H1 (cell line): ENCODE results near the gene PPP1R1C. TPM values are rescaled to one million over a fixed set of nuclear protein-coding genes. Genes with fewer than 3 reads are reported as not detected.

ENCODE experiments used
- CTCF ChIA-PET: fragments of 300-600 bp; sonication (Branson Sonifier 250); formaldehyde crosslinking; loops from one replicate; lab custom pipeline; 2021; ENCODE audit not compliant: partially characterized antibody; lab: Charles Lee
- POLR2A ChIA-PET: fragments of 300-600 bp; sonication (Branson Sonifier 250); formaldehyde crosslinking; loops from one replicate; lab custom pipeline; 2021; ENCODE audit warnings: inconsistent platforms; ENCODE audit not compliant: partially characterized antibody; lab: Charles Lee
- DNase-seq, 2 experiments: peaks; one replicate each; pipeline versions ENCODE4 v3.0.0 to v3.0.0-alpha.2; 2010 to 2022; ENCODE audit warnings: low spot score in 2 of 2, low read depth in 1 of 2, mixed read lengths in 1 of 2
- FAIRE-seq: peaks from 2 replicates; lab custom pipeline; 2011; peaks lifted over from hg19 to GRCh38; lab: Jason Lieb, UNC
- H2AFZ ChIP-seq: 2 replicates; pipeline ENCODE4 v1.8.1; 2012; ENCODE audit warnings: low read length, inconsistent platforms
- H2AK5ac ChIP-seq: 2 replicates; pipeline ENCODE4 v1.6.1; 2013; ENCODE audit warnings: low read depth, low read length
- H2BK120ac ChIP-seq: replicated peaks from 2 replicates; pipeline ENCODE3; 2013; ENCODE audit warnings: low read depth, low read length, inconsistent platforms
- H2BK12ac ChIP-seq: 2 replicates; pipeline ENCODE4 v1.6.1; 2013; ENCODE audit warnings: low read depth, low read length
- H2BK15ac ChIP-seq: 2 replicates; pipeline ENCODE4 v1.6.1; 2013; ENCODE audit warnings: low read length
- H2BK20ac ChIP-seq: 2 replicates; pipeline ENCODE4 v1.6.1; 2013; ENCODE audit warnings: low read length
- H2BK5ac ChIP-seq: 2 replicates; pipeline ENCODE4 v1.6.1; 2013; ENCODE audit warnings: low read depth, low read length
- H3K14ac ChIP-seq: 2 replicates; pipeline ENCODE4 v1.6.1; 2013; ENCODE audit warnings: inconsistent platforms; ENCODE audit not compliant: insufficient read length
- H3K18ac ChIP-seq: 2 replicates; pipeline ENCODE4 v1.6.1; 2013; ENCODE audit warnings: low read length; ENCODE audit errors: extremely low read depth
- H3K23ac ChIP-seq: 2 replicates; pipeline ENCODE4 v1.6.1; 2013; ENCODE audit warnings: inconsistent platforms; ENCODE audit not compliant: insufficient read length
- H3K23me2 ChIP-seq: 2 replicates; pipeline ENCODE4 v1.6.1; 2013; ENCODE audit warnings: low read depth, low read length
- H3K27ac ChIP-seq: 2 replicates; pipeline ENCODE4 v1.6.1; 2011; ENCODE audit warnings: low read depth, low read length, inconsistent platforms
- H3K27me3 ChIP-seq, 4 experiments: replicated peaks in 1 of 4; 1 replicate in 1 of 4; 2 replicates in 3 of 4; pipeline versions ENCODE4 v1.6.1 to v1.8.1; 2011 to 2013; ENCODE audit warnings: low read length in 3 of 4, mild to moderate bottlenecking in 3 of 4, inconsistent platforms in 2 of 4, mixed read lengths in 2 of 4, moderate library complexity in 1 of 4; ENCODE audit not compliant: control insufficient read depth in 3 of 4, insufficient read depth in 3 of 4; ENCODE audit errors: extremely low read depth in 1 of 4
- H3K36me3 ChIP-seq, 4 experiments: 2 replicates each; pipeline versions ENCODE4 v1.6.1 to v1.8.1; 2011 to 2013; ENCODE audit warnings: mild to moderate bottlenecking in 4 of 4, low read length in 3 of 4, moderate library complexity in 2 of 4, control low read depth in 1 of 4, inconsistent platforms in 1 of 4; ENCODE audit not compliant: insufficient read depth in 4 of 4, control insufficient read depth in 2 of 4
- H3K4ac ChIP-seq: replicated peaks from 2 replicates; pipeline ENCODE3; 2013; ENCODE audit warnings: low read length, low read depth, mixed read lengths, inconsistent platforms; ENCODE audit not compliant: insufficient read length
- H3K4me1 ChIP-seq, 4 experiments: replicated peaks in 1 of 4; 1 replicate in 1 of 4; 2 replicates in 3 of 4; pipeline versions ENCODE4 v1.6.1 to v1.8.1; 2011 to 2013; ENCODE audit warnings: low read length in 3 of 4, inconsistent platforms in 2 of 4, mixed read lengths in 1 of 4; ENCODE audit not compliant: insufficient read depth in 4 of 4, control insufficient read depth in 3 of 4
- H3K4me2 ChIP-seq, 2 experiments: 2 replicates each; pipeline versions ENCODE4 v1.6.1 to v1.8.1; 2011 to 2013; ENCODE audit warnings: low read depth in 2 of 2, low read length in 2 of 2, control low read depth in 1 of 2, inconsistent platforms in 1 of 2, mild to moderate bottlenecking in 1 of 2; ENCODE audit not compliant: insufficient read depth in 1 of 2
- H3K4me3 ChIP-seq, 4 experiments: fragments of 200-600, 300-600 bp in 1 of 4; sonication (generic), shearing (Covaris generic), sonication (Bioruptor Twin) in 1 of 4; 2 replicates each; pipeline versions ENCODE4 v1.5.1 to v1.8.1; 2011 to 2016; ENCODE audit warnings: low read length in 4 of 4, low read depth in 3 of 4, control low read depth in 2 of 4, inconsistent platforms in 2 of 4, mild to moderate bottlenecking in 2 of 4, mixed read lengths in 1 of 4, moderate library complexity in 1 of 4; ENCODE audit not compliant: insufficient read depth in 2 of 4; ENCODE audit errors: extremely low read depth in 1 of 4
- H3K56ac ChIP-seq: replicated peaks from 2 replicates; pipeline ENCODE3; 2013; ENCODE audit warnings: low read depth, mild to moderate bottlenecking, mixed read lengths, low read length, inconsistent platforms; ENCODE audit not compliant: insufficient read length
- H3K79me1 ChIP-seq: 2 replicates; pipeline ENCODE4 v1.6.1; 2013; ENCODE audit warnings: low read depth, low read length, control low read depth
- H3K79me2 ChIP-seq, 2 experiments: 2 replicates each; pipeline versions ENCODE4 v1.6.1 to v1.8.1; 2012 to 2013; ENCODE audit warnings: low read length in 2 of 2, mild to moderate bottlenecking in 2 of 2, inconsistent platforms in 1 of 2; ENCODE audit not compliant: insufficient read depth in 2 of 2, control insufficient read depth in 1 of 2
- H3K9ac ChIP-seq, 4 experiments: replicated peaks in 1 of 4; 1 replicate in 1 of 4; 2 replicates in 3 of 4; pipeline versions ENCODE4 v1.6.1 to v1.8.1; 2011 to 2013; ENCODE audit warnings: low read depth in 3 of 4, low read length in 3 of 4, control low read depth in 2 of 4, mild to moderate bottlenecking in 2 of 4, moderate library complexity in 2 of 4, inconsistent platforms in 1 of 4; ENCODE audit errors: extremely low read depth in 1 of 4
- H3K9me3 ChIP-seq, 2 experiments: 2 replicates each; pipeline versions ENCODE4 v1.6.1 to v1.8.1; 2012 to 2013; ENCODE audit warnings: mild to moderate bottlenecking in 2 of 2, moderate library complexity in 2 of 2, control low read depth in 1 of 2, inconsistent platforms in 1 of 2, low read depth in 1 of 2, low read length in 1 of 2, mixed read lengths in 1 of 2; ENCODE audit not compliant: insufficient read depth in 2 of 2
- H4K20me1 ChIP-seq, 2 experiments: replicated peaks in 1 of 2; 2 replicates each; pipeline versions ENCODE3 to v1.8.1; 2011 to 2013; ENCODE audit warnings: inconsistent platforms in 2 of 2, low read length in 2 of 2, mild to moderate bottlenecking in 1 of 2; ENCODE audit not compliant: insufficient read depth in 2 of 2, control insufficient read depth in 1 of 2
- H4K5ac ChIP-seq: 2 replicates; pipeline ENCODE4 v1.6.1; 2013; ENCODE audit warnings: low read length, low read depth, mixed read lengths, inconsistent platforms; ENCODE audit not compliant: insufficient read length
- H4K8ac ChIP-seq: 2 replicates; pipeline ENCODE4 v1.8.0; 2013; ENCODE audit warnings: mild to moderate bottlenecking, moderate library complexity, low read length, inconsistent platforms; ENCODE audit not compliant: insufficient read depth; ENCODE audit errors: extremely low read depth
- H4K91ac ChIP-seq: replicated peaks from 2 replicates; pipeline ENCODE3; 2013; ENCODE audit warnings: low read length, mixed read lengths, inconsistent platforms; ENCODE audit not compliant: insufficient read length
- BCL11A ChIP-seq, 2 experiments: IDR thresholded peaks; one replicate each; pipeline ENCODE4 v1.6.1; 2011; ENCODE audit warnings: low read depth in 2 of 2, low read length in 2 of 2, mild to moderate bottlenecking in 2 of 2
- CBX8 ChIP-seq: fragments of 300-800, 300-1000 bp; sonication (generic); IDR thresholded peaks from 2 replicates; pipeline ENCODE4 v1.7.1; 2016; ENCODE audit warnings: low read depth, low read length, borderline replicate concordance
- CHD2 ChIP-seq: IDR thresholded peaks from 2 replicates; pipeline ENCODE4 v1.6.1; 2012; ENCODE audit warnings: low read length, improper control_type of control experiment
- EGR1 ChIP-seq: IDR thresholded peaks from 2 replicates; pipeline ENCODE4 v1.6.1; 2011; ENCODE audit warnings: low read depth, low read length, borderline replicate concordance
- EP300 ChIP-seq, 2 experiments: IDR thresholded peaks; 1 replicate in 1 of 2; 2 replicates in 1 of 2; pipeline ENCODE4 v1.6.1; 2011 to 2012; ENCODE audit warnings: low read depth in 2 of 2, low read length in 2 of 2, mild to moderate bottlenecking in 2 of 2, borderline replicate concordance in 1 of 2, inconsistent platforms in 1 of 2, moderate library complexity in 1 of 2
- JUND ChIP-seq: IDR thresholded peaks from 2 replicates; pipeline ENCODE4 v1.6.1; 2011; ENCODE audit warnings: mild to moderate bottlenecking, improper control_type of control experiment, low read length
- KDM1A ChIP-seq: fragments of 200-600, 300-600 bp; sonication (generic); IDR thresholded peaks from 2 replicates; pipeline ENCODE4 v1.7.1; 2016; ENCODE audit warnings: mild to moderate bottlenecking, low read length, borderline replicate concordance
- POLR2A ChIP-seq, 2 experiments: IDR thresholded peaks; 1 replicate in 1 of 2; 2 replicates in 1 of 2; pipeline ENCODE4 v1.6.1; 2011; ENCODE audit warnings: low read depth in 2 of 2, low read length in 2 of 2, mild to moderate bottlenecking in 2 of 2; ENCODE audit errors: control extremely low read depth in 1 of 2
- POLR2AphosphoS5 ChIP-seq: IDR thresholded peaks from 2 replicates; pipeline ENCODE4 v1.6.1; 2011; ENCODE audit warnings: low read depth, low read length
- SP2 ChIP-seq: IDR thresholded peaks from 2 replicates; pipeline ENCODE4 v1.6.1; 2012; ENCODE audit warnings: mild to moderate bottlenecking, low read length, inconsistent platforms
- SP4 ChIP-seq: IDR thresholded peaks from 2 replicates; pipeline ENCODE4 v1.6.1; 2012; ENCODE audit warnings: low read length, inconsistent platforms
- SUZ12 ChIP-seq: fragments of 200-600 bp; sonication (generic); IDR thresholded peaks from 2 replicates; pipeline ENCODE4 v1.6.1; 2012; ENCODE audit warnings: mild to moderate bottlenecking, inconsistent platforms, low read length, moderate library complexity, mixed read lengths
- WGBS, 2 experiments: shearing (Covaris generic) in 1 of 2; methylation state at CpG; one replicate each; pipeline versions ENCODE4 v1.1.6 to v1.1.7; 2013 to 2015; ENCODE audit warnings: low lambda C conversion rate in 2 of 2, mixed read lengths in 2 of 2, inconsistent platforms in 1 of 2, low coverage in 1 of 2, missing lambda C conversion rate in 1 of 2; ENCODE audit not compliant: insufficient replicate concordance in 2 of 2, insufficient coverage in 1 of 2, insufficient read length in 1 of 2; ENCODE audit errors: extremely low coverage in 1 of 2, missing lambda C conversion rate in 1 of 2; 5-methylcytosine and 5-hydroxymethylcytosine counted together
- polyA plus RNA-seq, 7 experiments: library from polyadenylated mRNA; depleted of rRNA in 3 of 7; stranded (reverse) in 5 of 7; unstranded in 2 of 7; fragments of >200 nt in 5 of 7; fragments of 200-250 nt in 2 of 7; gene quantifications; 1 replicate in 5 of 7; 2 replicates in 1 of 7; 4 replicates in 1 of 7; pipeline versions ENCODE4 v1.2.1 to v1.2.3, GENCODE V29; 2011 to 2013; ENCODE audit warnings: missing spikeins in 2 of 7, mixed read lengths in 2 of 7
- total RNA-seq: library from RNA; stranded (reverse); fragmentation: NEBNext Ultra II Directional; extraction: Animal tissue kit (Norgen Biotek cat#: 25700); gene quantifications from 2 replicates; pipeline ENCODE4 v1.2.1, GENCODE V29; 2021
- TF ChIP-seq, protein P1 (sequence below): IDR thresholded peaks from 2 replicates; pipeline ENCODE4 v1.6.1; 2012; ENCODE audit warnings: inconsistent platforms
- TF ChIP-seq, protein P2 (sequence below): IDR thresholded peaks from 2 replicates; pipeline ENCODE4 v1.6.1; 2011; ENCODE audit warnings: low read length, improper control_type of control experiment

Gene PPP1R1C
- total and polyA plus RNA-seq, 2 of the 8 experiments (the other 6 are each of a cell fraction or from before 2014, with no cell fraction given) = 1.3 to 5.3 TPM

DNA sequence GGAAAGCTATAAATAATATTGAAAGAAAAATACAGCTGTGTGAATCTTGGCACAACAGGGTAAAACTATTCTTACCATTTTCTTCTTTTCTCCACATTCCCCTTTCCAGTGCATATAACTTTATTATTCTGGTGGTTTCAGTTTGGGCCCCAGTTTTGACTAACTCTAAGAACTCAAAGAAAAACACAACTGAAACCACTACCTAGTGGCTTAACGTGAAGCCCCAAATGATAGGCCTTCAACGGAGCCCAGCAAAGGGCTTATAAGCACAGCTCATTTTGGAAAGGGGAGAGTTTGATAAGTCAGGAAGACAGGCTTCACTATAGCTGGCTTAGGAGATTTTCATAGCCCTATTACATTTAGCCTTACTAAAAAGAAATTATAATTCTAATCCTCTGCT is 62.4 kb downstream of the PPP1R1C start:
- FAIRE-seq (no peak), DNase-seq (no peak)
- no peak overlapping the region for H4K8ac ChIP-seq
- CTCF ChIA-PET = no interaction called here
- no peak overlapping the region for H2BK20ac ChIP-seq
- H3K4me3 ChIP-seq = no peak overlapping the region
- H3K23me2 ChIP-seq = no peaks in the 10 kb centered on the region
- POLR2A ChIA-PET = no interaction called here
- H3K4me1 ChIP-seq = peaks cover 0 to 3% (median 0%) of the 10 kb centered on the region in 4 experiments; a peak in 1 of 7 replicates
- H3K18ac ChIP-seq = no peak overlapping the region
- no peaks in the 10 kb centered on the region for H3K79me1 ChIP-seq
- H2BK120ac ChIP-seq = no peak overlapping the region
- H3K56ac ChIP-seq = no peak overlapping the region
- no peak overlapping the region for H3K9ac ChIP-seq
- no peak overlapping the region for H2BK15ac ChIP-seq
- no peak overlapping the region for H4K91ac ChIP-seq
- no peak overlapping the region for H2BK12ac ChIP-seq
- no peaks in the 10 kb centered on the region for H3K27me3 ChIP-seq
- no peak overlapping the region for H2AK5ac ChIP-seq
- H3K4me2 ChIP-seq = no peak overlapping the region
- H4K5ac ChIP-seq = no peak overlapping the region
- 86% methylated on average over 2 of the region's 2 CpGs; no CpG with 5 or more reads in 1 of the 2 experiments for WGBS, 2 experiments
- H3K79me2 ChIP-seq = peaks cover 0 to 4% of the 10 kb centered on the region in 2 experiments; a peak in 1 of 4 replicates
- H3K9me3 ChIP-seq = no peaks in the 10 kb centered on the region
- no peak overlapping the region for H3K14ac ChIP-seq
- no peak overlapping the region for H3K4ac ChIP-seq
- H3K23ac ChIP-seq = no peak overlapping the region
- no peak overlapping the region for H2BK5ac ChIP-seq
- no peak overlapping the region for H3K27ac ChIP-seq
- H3K36me3 ChIP-seq = no peaks in the 10 kb centered on the region
- H2AFZ ChIP-seq = no peak overlapping the region
- H4K20me1 ChIP-seq = no peaks in the 10 kb centered on the region
- TF ChIP-seq POLR2AphosphoS5 (no peak), EP300 (IDR thresholded peaks at IDR 0.05; ENCODE audit: borderline replicate concordance in 1 of 2, low read depth in 2 of 2, low read length in 2 of 2) (no peak), CHD2 (no peak), POLR2A (IDR thresholded peaks at IDR 0.05; ENCODE audit: control extremely low read depth in 1 of 2, low read depth in 2 of 2, low read length in 2 of 2) (no peak), BCL11A (IDR thresholded peaks at IDR 0.05; ENCODE audit: low read depth in 2 of 2, low read length in 2 of 2) (no peak), EGR1 (no peak), KDM1A (no peak), SP2 (no peak), SP4 (no peak), JUND (no peak), SUZ12 (no peak), CBX8 (no peak)
- TF ChIP-seq, protein P1, sequence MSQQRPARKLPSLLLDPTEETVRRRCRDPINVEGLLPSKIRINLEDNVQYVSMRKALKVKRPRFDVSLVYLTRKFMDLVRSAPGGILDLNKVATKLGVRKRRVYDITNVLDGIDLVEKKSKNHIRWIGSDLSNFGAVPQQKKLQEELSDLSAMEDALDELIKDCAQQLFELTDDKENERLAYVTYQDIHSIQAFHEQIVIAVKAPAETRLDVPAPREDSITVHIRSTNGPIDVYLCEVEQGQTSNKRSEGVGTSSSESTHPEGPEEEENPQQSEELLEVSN = no peak
- TF ChIP-seq, protein P2, sequence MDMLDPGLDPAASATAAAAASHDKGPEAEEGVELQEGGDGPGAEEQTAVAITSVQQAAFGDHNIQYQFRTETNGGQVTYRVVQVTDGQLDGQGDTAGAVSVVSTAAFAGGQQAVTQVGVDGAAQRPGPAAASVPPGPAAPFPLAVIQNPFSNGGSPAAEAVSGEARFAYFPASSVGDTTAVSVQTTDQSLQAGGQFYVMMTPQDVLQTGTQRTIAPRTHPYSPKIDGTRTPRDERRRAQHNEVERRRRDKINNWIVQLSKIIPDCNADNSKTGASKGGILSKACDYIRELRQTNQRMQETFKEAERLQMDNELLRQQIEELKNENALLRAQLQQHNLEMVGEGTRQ = no peak
